ENCODE measurements around the gene PHACTR1.

The PHACTR1 gene

GRCh38 chr6:13302751-13303667 is 586.4 kb downstream of the PHACTR1 start:
- Histone ChIP-seq H3K4me1 (ENCODE audit: control insufficient read depth in 2 of 2, insufficient read depth in 2 of 2, low read length in 2 of 2) (peaks cover 16 to 22% of the 10 kb centered on the region in 2 donors), H3K9me3 (ENCODE audit: control insufficient read depth in 2 of 2, low read length in 2 of 2) (no peaks in the 10 kb centered on the region), H3K27me3 (ENCODE audit: control insufficient read depth in 2 of 2, insufficient read depth in 2 of 2, low read length in 2 of 2) (no peaks in the 10 kb centered on the region), H3K4me3 (ENCODE audit: low read length in 2 of 2) (peak overlapping the region; percentile 19 to 37), H3K9ac (ENCODE audit: low read depth in 1 of 2, low read length in 2 of 2) (peak overlapping the region; percentile 49 to 63), H3K27ac (ENCODE audit: low read depth in 2 of 2, low read length in 2 of 2) (peak overlapping the region; percentile 78), H3K36me3 (ENCODE audit: control insufficient read depth in 2 of 2, insufficient read depth in 2 of 2, low read length in 2 of 2) (peaks cover 26 to 28% of the 10 kb centered on the region in 2 donors)

GRCh38 chr6:13303668-13304017 is 587.1 kb downstream of the PHACTR1 start:
- peak overlapping the region; percentile 49 to 63 for H3K9ac ChIP-seq (ENCODE audit: low read depth in 1 of 2, low read length in 2 of 2)
- no peaks in the 10 kb centered on the region for H3K27me3 ChIP-seq (ENCODE audit: control insufficient read depth in 2 of 2, insufficient read depth in 2 of 2, low read length in 2 of 2)
- peak overlapping the region; percentile 78 for H3K27ac ChIP-seq (ENCODE audit: low read depth in 2 of 2, low read length in 2 of 2)
- H3K36me3 ChIP-seq (ENCODE audit: control insufficient read depth in 2 of 2, insufficient read depth in 2 of 2, low read length in 2 of 2): peaks cover 27 to 33% of the 10 kb centered on the region in 2 donors
- H3K4me1 ChIP-seq (ENCODE audit: control insufficient read depth in 2 of 2, insufficient read depth in 2 of 2, low read length in 2 of 2): peaks cover 16 to 22% of the 10 kb centered on the region in 2 donors
- peak overlapping the region in 1 of 2 donors; percentile 37 for H3K4me3 ChIP-seq (ENCODE audit: low read length in 2 of 2)
- H3K9me3 ChIP-seq (ENCODE audit: control insufficient read depth in 2 of 2, low read length in 2 of 2): no peaks in the 10 kb centered on the region

GRCh38 chr6:13304101-13304500 is 587.5 kb downstream of the PHACTR1 start:
- no peak overlapping the region for H3K27ac ChIP-seq (ENCODE audit: low read depth in 2 of 2, low read length in 2 of 2)

GRCh38 chr6:13304580-13305260 is 588.2 kb downstream of the PHACTR1 start:
- peaks cover 16 to 22% of the 10 kb centered on the region in 2 donors for H3K4me1 ChIP-seq (ENCODE audit: control insufficient read depth in 2 of 2, insufficient read depth in 2 of 2, low read length in 2 of 2)
- H3K9ac ChIP-seq (ENCODE audit: low read depth in 1 of 2, low read length in 2 of 2): no peak overlapping the region
- H3K27me3 ChIP-seq (ENCODE audit: control insufficient read depth in 2 of 2, insufficient read depth in 2 of 2, low read length in 2 of 2): no peaks in the 10 kb centered on the region
- peaks cover 22 to 29% of the 10 kb centered on the region in 2 donors for H3K36me3 ChIP-seq (ENCODE audit: control insufficient read depth in 2 of 2, insufficient read depth in 2 of 2, low read length in 2 of 2)
- H3K4me3 ChIP-seq (ENCODE audit: low read length in 2 of 2): no peak overlapping the region
- H3K27ac ChIP-seq (ENCODE audit: low read depth in 2 of 2, low read length in 2 of 2): no peak overlapping the region
- no peaks in the 10 kb centered on the region for H3K9me3 ChIP-seq (ENCODE audit: control insufficient read depth in 2 of 2, low read length in 2 of 2)

More at GRCh38 chr6:13304101-13304500, 587.5 kb downstream of the PHACTR1 start:
- no peaks in the 10 kb centered on the region for H3K9me3 ChIP-seq (ENCODE audit: control insufficient read depth in 2 of 2, low read length in 2 of 2)
- peaks cover 16 to 22% of the 10 kb centered on the region in 2 donors for H3K4me1 ChIP-seq (ENCODE audit: control insufficient read depth in 2 of 2, insufficient read depth in 2 of 2, low read length in 2 of 2)
- no peaks in the 10 kb centered on the region for H3K27me3 ChIP-seq (ENCODE audit: control insufficient read depth in 2 of 2, insufficient read depth in 2 of 2, low read length in 2 of 2)
- H3K4me3 ChIP-seq (ENCODE audit: low read length in 2 of 2): peak overlapping the region in 1 of 2 donors; percentile 37
- H3K36me3 ChIP-seq (ENCODE audit: control insufficient read depth in 2 of 2, insufficient read depth in 2 of 2, low read length in 2 of 2): peaks cover 25 to 35% of the 10 kb centered on the region in 2 donors
- H3K9ac ChIP-seq (ENCODE audit: low read depth in 1 of 2, low read length in 2 of 2): peak overlapping the region in 1 of 2 donors; percentile 49

- peaks cover 18 to 28% of the 10 kb centered on the region in 2 donors for H3K36me3 ChIP-seq (ENCODE audit: control insufficient read depth in 2 of 2, insufficient read depth in 2 of 2, low read length in 2 of 2)
- no peaks in the 10 kb centered on the region for H3K27me3 ChIP-seq (ENCODE audit: control insufficient read depth in 2 of 2, insufficient read depth in 2 of 2, low read length in 2 of 2)
- H3K4me3 ChIP-seq (ENCODE audit: low read length in 2 of 2): no peak overlapping the region
- no peak overlapping the region for H3K27ac ChIP-seq (ENCODE audit: low read depth in 2 of 2, low read length in 2 of 2)
- H3K9ac ChIP-seq (ENCODE audit: low read depth in 1 of 2, low read length in 2 of 2): no peak overlapping the region
- H3K9me3 ChIP-seq (ENCODE audit: control insufficient read depth in 2 of 2, low read length in 2 of 2): no peaks in the 10 kb centered on the region
- H3K4me1 ChIP-seq (ENCODE audit: control insufficient read depth in 2 of 2, insufficient read depth in 2 of 2, low read length in 2 of 2): peaks cover 16 to 22% of the 10 kb centered on the region in 2 donors
These were observed 588.7 kb downstream of the PHACTR1 start for GRCh38 chr6:13305288-13305687.

GRCh38 chr6:13305791-13306190 is 589.2 kb downstream of the PHACTR1 start:
- Histone ChIP-seq H3K9ac (ENCODE audit: low read depth in 1 of 2, low read length in 2 of 2) (no peak overlapping the region), H3K36me3 (ENCODE audit: control insufficient read depth in 2 of 2, insufficient read depth in 2 of 2, low read length in 2 of 2) (peaks cover 18 to 28% of the 10 kb centered on the region in 2 donors), H3K27me3 (ENCODE audit: control insufficient read depth in 2 of 2, insufficient read depth in 2 of 2, low read length in 2 of 2) (no peaks in the 10 kb centered on the region), H3K9me3 (ENCODE audit: control insufficient read depth in 2 of 2, low read length in 2 of 2) (no peaks in the 10 kb centered on the region), H3K27ac (ENCODE audit: low read depth in 2 of 2, low read length in 2 of 2) (no peak overlapping the region), H3K4me3 (ENCODE audit: low read length in 2 of 2) (no peak overlapping the region), H3K4me1 (ENCODE audit: control insufficient read depth in 2 of 2, insufficient read depth in 2 of 2, low read length in 2 of 2) (peaks cover 16 to 22% of the 10 kb centered on the region in 2 donors)

GRCh38 chr6:13307508-13307995 is 591.0 kb downstream of the PHACTR1 start:
- no peak overlapping the region for H3K27ac ChIP-seq (ENCODE audit: low read depth in 2 of 2, low read length in 2 of 2)
- no peaks in the 10 kb centered on the region for H3K9me3 ChIP-seq (ENCODE audit: control insufficient read depth in 2 of 2, low read length in 2 of 2)
- no peak overlapping the region for H3K9ac ChIP-seq (ENCODE audit: low read depth in 1 of 2, low read length in 2 of 2)
- no peak overlapping the region for H3K4me3 ChIP-seq (ENCODE audit: low read length in 2 of 2)
- H3K36me3 ChIP-seq (ENCODE audit: control insufficient read depth in 2 of 2, insufficient read depth in 2 of 2, low read length in 2 of 2): peaks cover 17 to 32% of the 10 kb centered on the region in 2 donors
- H3K27me3 ChIP-seq (ENCODE audit: control insufficient read depth in 2 of 2, insufficient read depth in 2 of 2, low read length in 2 of 2): no peaks in the 10 kb centered on the region
- H3K4me1 ChIP-seq (ENCODE audit: control insufficient read depth in 2 of 2, insufficient read depth in 2 of 2, low read length in 2 of 2): peaks cover 11 to 18% of the 10 kb centered on the region in 2 donors

- Histone ChIP-seq H3K9me3 (ENCODE audit: control insufficient read depth in 2 of 2, low read length in 2 of 2) (no peaks in the 10 kb centered on the region), H3K9ac (ENCODE audit: low read depth in 1 of 2, low read length in 2 of 2) (no peak overlapping the region), H3K27ac (ENCODE audit: low read depth in 2 of 2, low read length in 2 of 2) (no peak overlapping the region), H3K27me3 (ENCODE audit: control insufficient read depth in 2 of 2, insufficient read depth in 2 of 2, low read length in 2 of 2) (no peaks in the 10 kb centered on the region), H3K36me3 (ENCODE audit: control insufficient read depth in 2 of 2, insufficient read depth in 2 of 2, low read length in 2 of 2) (peaks cover 20 to 34% of the 10 kb centered on the region in 2 donors), H3K4me3 (ENCODE audit: low read length in 2 of 2) (no peak overlapping the region), H3K4me1 (ENCODE audit: control insufficient read depth in 2 of 2, insufficient read depth in 2 of 2, low read length in 2 of 2) (peaks cover 3 to 10% of the 10 kb centered on the region in 2 donors)
These were observed 591.8 kb downstream of the PHACTR1 start for GRCh38 chr6:13308332-13308731.

- Histone ChIP-seq H3K27ac (ENCODE audit: low read depth in 2 of 2, low read length in 2 of 2) (no peak overlapping the region), H3K9me3 (ENCODE audit: control insufficient read depth in 2 of 2, low read length in 2 of 2) (no peaks in the 10 kb centered on the region), H3K27me3 (ENCODE audit: control insufficient read depth in 2 of 2, insufficient read depth in 2 of 2, low read length in 2 of 2) (no peaks in the 10 kb centered on the region), H3K4me1 (ENCODE audit: control insufficient read depth in 2 of 2, insufficient read depth in 2 of 2, low read length in 2 of 2) (no peaks in the 10 kb centered on the region), H3K9ac (ENCODE audit: low read depth in 1 of 2, low read length in 2 of 2) (no peak overlapping the region), H3K4me3 (ENCODE audit: low read length in 2 of 2) (no peak overlapping the region), H3K36me3 (ENCODE audit: control insufficient read depth in 2 of 2, insufficient read depth in 2 of 2, low read length in 2 of 2) (peaks cover 26 to 46% of the 10 kb centered on the region in 2 donors)
These were observed 594.6 kb downstream of the PHACTR1 start for GRCh38 chr6:13311155-13311554.

GRCh38 chr6:13314806-13315205 is 598.2 kb downstream of the PHACTR1 start:
- H3K4me1 ChIP-seq (ENCODE audit: control insufficient read depth in 2 of 2, insufficient read depth in 2 of 2, low read length in 2 of 2): no peaks in the 10 kb centered on the region
- peaks cover 37 to 41% of the 10 kb centered on the region in 2 donors for H3K36me3 ChIP-seq (ENCODE audit: control insufficient read depth in 2 of 2, insufficient read depth in 2 of 2, low read length in 2 of 2)
- no peaks in the 10 kb centered on the region for H3K27me3 ChIP-seq (ENCODE audit: control insufficient read depth in 2 of 2, insufficient read depth in 2 of 2, low read length in 2 of 2)
- no peak overlapping the region for H3K4me3 ChIP-seq (ENCODE audit: low read length in 2 of 2)
- no peak overlapping the region for H3K9ac ChIP-seq (ENCODE audit: low read depth in 1 of 2, low read length in 2 of 2)
- no peaks in the 10 kb centered on the region for H3K9me3 ChIP-seq (ENCODE audit: control insufficient read depth in 2 of 2, low read length in 2 of 2)
- no peak overlapping the region for H3K27ac ChIP-seq (ENCODE audit: low read depth in 2 of 2, low read length in 2 of 2)
